HL-60/S4 (cell line): ENCODE results near the gene JADE3.

Experiments used
- in situ Hi-C: fragments of 300-500 bp; cut with MboI; formaldehyde crosslinking; loops from 2 replicates; pipeline ENCODE4 v1.14.3; 2022; ENCODE audit warnings: low sequenced_read_pairs

Gene JADE3

GRCh38 chrX:47101206-47101605, 189.0 kb downstream of the JADE3 start:
- in situ Hi-C loops = no loop called here
